Pancreas (tissue), 10 donors: ENCODE results near the gene FMO3. TPM values are rescaled to one million over a fixed set of nuclear protein-coding genes. Genes with fewer than 3 reads are reported as not detected.

Experiments
- ATAC-seq, 4 donors: fragments of 200-7000 bp; cut with Tn5 transposase; one replicate each; pipeline versions ENCODE4 v1.8.0 to v1.9.1; 2020; ENCODE audit warnings: mild to moderate bottlenecking in 4 of 4, moderate library complexity in 4 of 4
- DNase-seq, 6 donors: peaks; one replicate each; pipeline ENCODE4 v3.0.0-alpha.2; 2020
- FAIRE-seq: peaks from 2 replicates; lab custom pipeline; 2012; peaks lifted over from hg19 to GRCh38; lab: Jason Lieb, UNC
- H3K27ac ChIP-seq, 4 donors: fragments of 200-600 bp; sonication (generic); 1 replicate in 3 of 4; 2 replicates in 1 of 4; pipeline versions ENCODE4 v1.5.0 to v1.8.0; 2020
- H3K27me3 ChIP-seq, 4 donors: fragments of 200-600 bp; one replicate each; pipeline ENCODE4 v1.8.0; 2021
- H3K36me3 ChIP-seq, 3 donors: fragments of 200-600 bp; sonication (generic) in 1 of 3; one replicate each; pipeline versions ENCODE4 v1.5.0 to v1.8.0; 2020 to 2021
- H3K4me1 ChIP-seq, 3 donors: fragments of 200-600 bp; one replicate each; pipeline ENCODE4 v1.8.0; 2021
- H3K4me3 ChIP-seq, 4 donors: fragments of 200-600 bp; sonication (generic) in 2 of 4; one replicate each; pipeline versions ENCODE4 v1.5.0 to v1.8.0; 2020 to 2021
- H3K9me3 ChIP-seq, 4 donors: fragments of 200-600 bp; one replicate each; pipeline ENCODE4 v1.8.0; 2021
- CTCF ChIP-seq, 4 donors: fragments of 200-600 bp; sonication (generic) in 3 of 4; IDR thresholded peaks; one replicate each; pipeline versions ENCODE4 v1.5.0 to v1.8.0; 2021; ENCODE audit warnings: antibody characterized with exemption in 4 of 4
- WGBS, 2 donors: extraction: QIAGEN DNeasy Blood & Tissue Kit; methylation state at CpG; one replicate each; pipeline ENCODE4 v1.1.7; 2013; 5-methylcytosine and 5-hydroxymethylcytosine counted together
- intact Hi-C, 3 donors: fragments of 100-400 bp; cut with DNase I; formaldehyde crosslinking; loops; one replicate each; pipeline versions ENCODE4 v1.11.1 to v1.14.2; 2022
- polyA plus RNA-seq, 2 donors: library from polyadenylated mRNA; stranded (reverse); fragments of 200-250 nt; gene quantifications; one replicate each; pipeline ENCODE4 v1.2.3, GENCODE V29; 2013
- total RNA-seq, 6 donors: library from RNA; stranded (reverse); fragmentation: NEBNext Ultra II Directional in 4 of 6; extraction: Animal tissue kit (Norgen Biotek cat#: 25700) in 4 of 6; gene quantifications; one replicate each; pipeline versions ENCODE4 v1.2.1 to v1.2.4, GENCODE V29; 2021 to 2023
- donor health status: healthy with polysubstance abuse.
- donor health status: DM: no; HTN: no; CAD: no; lungs with moderate emphysema.
- donor health status: DM: no; HTN: no; CAD: no.
- donor health status: control.
- donor health status: control.
- donor health status: Bipolar disorder and iron deficiency.
- donor health status: DM: yes; HTN: yes; CAD: no.
- donor health status: DM: no; HTN: no; CAD: no.
- donor health status: DM: no; HTN: no; CAD: no.
- donor health status: DM: yes; HTN: yes; CAD: no.

The FMO3 gene
- total and polyA plus RNA-seq, 8 donors = 0.28 to 4.7 (median 1.4) TPM

DNA sequence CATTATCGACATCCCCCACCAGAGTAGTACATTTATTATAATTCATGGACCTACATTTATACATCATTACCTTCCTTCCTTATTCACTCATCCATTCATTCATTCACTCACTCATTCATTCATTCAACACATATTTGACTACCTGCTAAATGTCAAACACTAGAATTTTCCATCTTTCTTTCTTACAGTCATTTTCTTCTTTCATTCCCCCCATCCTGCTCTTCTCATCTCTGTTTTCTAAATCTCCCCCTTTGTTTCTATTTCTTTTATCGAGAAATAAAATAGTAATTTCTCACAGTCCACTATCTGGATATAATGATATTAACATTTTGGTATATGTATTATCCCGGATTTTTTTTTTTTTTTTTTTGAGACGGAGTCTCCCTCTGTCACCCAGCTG, 27.8 kb upstream of the FMO3 start:
- ATAC-seq (no peak), FAIRE-seq (no peak), DNase-seq (no peak)
- Histone ChIP-seq H3K4me3 (no peak overlapping the region), H3K9me3 (no peaks in the 10 kb centered on the region), H3K27me3 (no peaks in the 10 kb centered on the region), H3K27ac (no peak overlapping the region), H3K4me1 (no peaks in the 10 kb centered on the region), H3K36me3 (no peaks in the 10 kb centered on the region)
- intact Hi-C loops = loop anchor here in 1 of 3 donors (10.0 kb wide), 1 partner anchor 172 kb away; no protein-coding TSS in a partner anchor
- no peak for TF ChIP-seq CTCF (IDR thresholded peaks at IDR 0.05)
- WGBS, 2 donors = 67 to 76% methylated on average over 4 of the region's 4 CpGs

DNA sequence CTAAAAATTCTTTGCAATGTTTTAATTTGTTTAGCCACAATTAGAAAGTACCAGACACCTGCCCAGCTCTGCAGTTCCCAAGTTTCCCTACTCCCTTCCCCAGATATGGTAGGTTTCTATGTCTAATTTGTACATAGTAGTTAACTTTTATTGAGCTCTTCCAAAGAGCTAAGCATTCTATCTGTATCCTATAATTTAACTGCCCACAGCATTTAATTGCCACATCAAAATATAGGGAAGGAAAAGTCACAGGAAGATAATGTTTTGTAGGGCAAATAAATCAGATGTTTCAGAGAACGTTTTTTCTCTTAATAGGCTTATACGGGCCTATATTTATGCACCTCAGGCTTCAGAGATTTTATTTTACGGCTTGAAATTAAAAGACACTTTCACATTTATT, 15.7 kb upstream of the FMO3 start:
- TF ChIP-seq CTCF (IDR thresholded peaks at IDR 0.05) = no peak
- intact Hi-C loops = no loop called here
- H3K27me3 ChIP-seq = no peaks in the 10 kb centered on the region

GRCh38 chr1:171081314-171081753, 9.4 kb upstream of the FMO3 start:
- peak; percentile 91 for FAIRE-seq
- no peaks in the 10 kb centered on the region for H3K9me3 ChIP-seq

More for the DNA sequence above, 15.7 kb upstream of the FMO3 start:
- no peak overlapping the region for H3K27ac ChIP-seq
- FAIRE-seq (no peak), ATAC-seq (no peak), DNase-seq (no peak)
- no peaks in the 10 kb centered on the region for H3K36me3 ChIP-seq
- WGBS, 2 donors = 68 to 73% methylated on average over 3 of the region's 3 CpGs
- H3K4me1 ChIP-seq = no peaks in the 10 kb centered on the region
- no peak overlapping the region for H3K4me3 ChIP-seq
- H3K9me3 ChIP-seq = no peaks in the 10 kb centered on the region

DNA sequence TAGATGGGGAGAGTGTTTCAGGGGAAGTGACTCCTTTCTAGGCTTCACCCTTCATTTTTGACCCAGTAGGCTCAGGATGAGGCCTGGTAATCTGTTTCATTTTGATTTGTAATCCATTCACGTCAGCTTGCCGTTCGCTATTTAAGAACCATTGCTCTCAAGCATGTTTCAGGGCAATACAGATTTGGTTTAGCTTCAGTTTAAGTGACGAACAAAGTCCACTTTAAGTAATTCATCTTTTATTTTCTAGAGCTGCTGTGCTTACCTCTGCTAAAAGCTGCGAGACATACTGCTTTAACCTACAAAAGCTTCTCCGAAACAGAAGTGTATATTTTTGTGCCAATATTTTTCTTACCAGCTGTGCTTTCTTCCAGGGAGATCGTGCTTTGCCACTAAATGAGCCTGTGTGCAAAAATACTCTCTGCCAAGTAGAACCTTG, 8.9 kb upstream of the FMO3 start:
- DNase-seq (no peak), ATAC-seq (peak in 2 of 4 donors; percentile 18 to 24), FAIRE-seq (no peak)
- H3K9me3 ChIP-seq = no peaks in the 10 kb centered on the region
- no peaks in the 10 kb centered on the region for H3K27me3 ChIP-seq
- intact Hi-C loops = loop anchor here in 1 of 3 donors (10.0 kb wide), 1 partner anchor 143 kb away; no protein-coding TSS in a partner anchor
- WGBS, 2 donors = 58 to 59% methylated on average over 7 of the region's 7 CpGs
- peak overlapping the region in 1 of 4 donors; percentile 11 for H3K27ac ChIP-seq
- H3K4me1 ChIP-seq = peaks cover 3 to 7% (median 3%) of the 10 kb centered on the region in 3 donors
- H3K4me3 ChIP-seq = no peak overlapping the region
- no peaks in the 10 kb centered on the region for H3K36me3 ChIP-seq
- TF ChIP-seq CTCF (IDR thresholded peaks at IDR 0.05) = no peak

More at GRCh38 chr1:171081314-171081753, 9.4 kb upstream of the FMO3 start:
- intact Hi-C loops = loop anchor here in 1 of 3 donors (10.0 kb wide), 1 partner anchor 143 kb away; no protein-coding TSS in a partner anchor
- H3K4me1 ChIP-seq = peaks cover 3 to 7% (median 3%) of the 10 kb centered on the region in 3 donors
- DNase-seq (no peak), ATAC-seq (peak; percentile 46 to 84 (median 72))
- H3K27me3 ChIP-seq = no peaks in the 10 kb centered on the region
- H3K27ac ChIP-seq = peak overlapping the region in 1 of 4 donors; percentile 11
- no peak overlapping the region for H3K4me3 ChIP-seq
- no peaks in the 10 kb centered on the region for H3K36me3 ChIP-seq
- peak in 1 of 4 donors; percentile 17 for TF ChIP-seq CTCF (IDR thresholded peaks at IDR 0.05)

GRCh38 chr1:171082606-171083005, 8.1 kb upstream of the FMO3 start:
- ATAC-seq (no peak), DNase-seq (no peak), FAIRE-seq (no peak)
- H3K4me1 ChIP-seq = peaks cover 3 to 7% (median 3%) of the 10 kb centered on the region in 3 donors
- no peaks in the 10 kb centered on the region for H3K9me3 ChIP-seq
- TF ChIP-seq CTCF (IDR thresholded peaks at IDR 0.05) = no peak
- H3K27ac ChIP-seq = peak overlapping the region in 1 of 4 donors; percentile 11
- H3K36me3 ChIP-seq = no peaks in the 10 kb centered on the region
- 11 to 12% methylated on average over 1 of the region's 1 CpG for WGBS, 2 donors
- no peaks in the 10 kb centered on the region for H3K27me3 ChIP-seq
- intact Hi-C loops = loop anchor here in 1 of 3 donors (10.0 kb wide), 1 partner anchor 142 kb away; no protein-coding TSS in a partner anchor
- H3K4me3 ChIP-seq = no peak overlapping the region
